CD4-positive, alpha-beta T cell (primary cell): ENCODE data around the gene MYH14. TPM values are rescaled to one million over a fixed set of nuclear protein-coding genes. Genes with fewer than 3 reads are reported as not detected.
"Not testable (repeated sequence)": the region's sequence is repeated elsewhere in the genome, so short reads cannot be mapped to it uniquely, and the experiment has no call there.

Experiments
- ATAC-seq: fragments of 200-7000 bp; cut with Tn5 transposase; one replicate; pipeline ENCODE4 v1.10.0; 2022; ENCODE audit warnings: mild to moderate bottlenecking; ENCODE audit not compliant: poor library complexity
- CTCF ChIA-PET: fragments of 350-600 bp; sonication (Branson Sonifier 250); formaldehyde crosslinking; loops from one replicate; lab custom pipeline; 2021; ENCODE audit warnings: antibody characterized with exemption, inconsistent platforms; lab: Charles Lee
- POLR2A ChIA-PET: fragments of 350-600 bp; sonication (Branson Sonifier 250); formaldehyde crosslinking; loops from one replicate; lab custom pipeline; 2021; ENCODE audit warnings: antibody characterized with exemption, inconsistent platforms; lab: Charles Lee
- DNase-seq, 14 experiments: peaks; one replicate each; pipeline ENCODE4 v3.0.0-alpha.2; 2013 to 2020; ENCODE audit warnings: mixed read lengths in 2 of 14
- H3K27ac ChIP-seq, 2 donors: one replicate each; pipeline versions ENCODE4 v1.5.1 to v1.7.0; 2013; ENCODE audit warnings: low read length in 2 of 2, low read depth in 1 of 2, mild to moderate bottlenecking in 1 of 2
- H3K27me3 ChIP-seq, 2 experiments: 1 replicate in 1 of 2; 2 replicates in 1 of 2; pipeline versions ENCODE4 v1.6.1 to v1.7.0; 2013; ENCODE audit warnings: low read length in 2 of 2, control low read depth in 1 of 2, mild to moderate bottlenecking in 1 of 2, moderate library complexity in 1 of 2; ENCODE audit not compliant: insufficient read depth in 2 of 2, control insufficient read depth in 1 of 2
- H3K36me3 ChIP-seq: one replicate; pipeline ENCODE4 v1.6.1; 2013; ENCODE audit warnings: low read length, control low read depth; ENCODE audit not compliant: insufficient read depth
- H3K4me1 ChIP-seq: one replicate; pipeline ENCODE4 v1.6.1; 2013; ENCODE audit warnings: low read length, control low read depth; ENCODE audit not compliant: insufficient read depth
- H3K4me3 ChIP-seq: one replicate; pipeline ENCODE4 v1.5.1; 2013; ENCODE audit warnings: mild to moderate bottlenecking, low read length, moderate library complexity
- H3K9me3 ChIP-seq, 2 experiments: 1 replicate in 1 of 2; 2 replicates in 1 of 2; pipeline versions ENCODE4 v1.6.1 to v1.7.0; 2013; ENCODE audit warnings: low read length in 2 of 2, mild to moderate bottlenecking in 2 of 2, control low read depth in 1 of 2, moderate library complexity in 1 of 2; ENCODE audit not compliant: control insufficient read depth in 1 of 2, insufficient read depth in 1 of 2
- H3K27ac Mint-ChIP-seq: one replicate; pipeline ENCODE4 v1.8.0; 2020; ENCODE audit warnings: mixed read lengths
- H3K27me3 Mint-ChIP-seq: one replicate; pipeline ENCODE4 v1.8.0; 2021; ENCODE audit warnings: mixed read lengths
- H3K36me3 Mint-ChIP-seq: one replicate; pipeline ENCODE4 v1.8.0; 2021; ENCODE audit warnings: low read depth, mixed read lengths
- H3K4me1 Mint-ChIP-seq: one replicate; pipeline ENCODE4 v1.8.0; 2021; ENCODE audit warnings: low read depth, mixed read lengths
- H3K4me3 Mint-ChIP-seq: one replicate; pipeline ENCODE4 v1.8.0; 2020; ENCODE audit warnings: mild to moderate bottlenecking, mixed read lengths
- H3K9me3 Mint-ChIP-seq: one replicate; pipeline ENCODE4 v1.8.0; 2020; ENCODE audit warnings: mixed read lengths
- intact Hi-C, 2 experiments: fragments of 100-400 bp; cut with DNase I in 1 of 2; cut with micrococcal nuclease in 1 of 2; formaldehyde crosslinking; loops; one replicate each; pipeline versions ENCODE4 v1.15.1 to v1.9.0; 2023 to 2025; cut with DNase I, micrococcal nuclease
- total RNA-seq, 174 experiments: library from RNA in 2 of 174; stranded (reverse) in 2 of 174; gene quantifications; one replicate each; pipeline ENCODE4 v1.2.3 and lab custom pipeline; 2021 to 2026
- TF ChIP-seq, protein P1 (sequence below): fragments of 200-600 bp; IDR thresholded peaks from one replicate; pipeline ENCODE4 v1.8.0; 2022; ENCODE audit warnings: antibody characterized with exemption, mild to moderate bottlenecking

Gene MYH14
- total RNA-seq, 2 experiments from 2014 or later = not detected

DNA sequence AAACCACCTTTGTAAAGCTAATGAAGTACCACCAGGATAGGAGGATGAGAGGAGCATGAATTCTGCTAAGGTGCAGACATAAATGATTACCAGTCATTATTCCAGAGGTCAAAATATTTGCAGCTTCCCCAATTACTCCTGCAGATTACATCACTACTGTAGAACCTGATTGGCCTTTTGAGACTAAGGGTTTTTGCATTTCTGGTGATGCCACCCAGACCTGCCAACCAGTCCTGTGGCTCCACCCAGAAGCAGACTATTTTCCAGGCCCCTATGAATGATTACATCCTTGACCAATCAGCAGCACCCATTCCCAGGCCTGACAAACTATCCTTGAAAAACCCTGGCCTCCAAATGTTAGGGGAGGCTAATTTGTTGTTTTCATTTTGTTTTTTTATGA, 136.9 kb downstream of the MYH14 start:
- H3K27ac ChIP-seq = no peak overlapping the region
- no peak overlapping the region for H3K4me3 Mint-ChIP-seq
- ChIA-PET CTCF (no interaction called here), POLR2A (interaction anchor here (1.1 kb wide), 1 partner anchor 17 kb away, joined by 3 read pairs; no protein-coding TSS in a partner anchor)
- H3K27ac Mint-ChIP-seq = no peak overlapping the region
- peaks cover 0 to 2% of the 10 kb centered on the region in 2 experiments for H3K27me3 ChIP-seq
- intact Hi-C loops = no loop called here
- H3K36me3 ChIP-seq = no peaks in the 10 kb centered on the region
- TF ChIP-seq, protein P1, sequence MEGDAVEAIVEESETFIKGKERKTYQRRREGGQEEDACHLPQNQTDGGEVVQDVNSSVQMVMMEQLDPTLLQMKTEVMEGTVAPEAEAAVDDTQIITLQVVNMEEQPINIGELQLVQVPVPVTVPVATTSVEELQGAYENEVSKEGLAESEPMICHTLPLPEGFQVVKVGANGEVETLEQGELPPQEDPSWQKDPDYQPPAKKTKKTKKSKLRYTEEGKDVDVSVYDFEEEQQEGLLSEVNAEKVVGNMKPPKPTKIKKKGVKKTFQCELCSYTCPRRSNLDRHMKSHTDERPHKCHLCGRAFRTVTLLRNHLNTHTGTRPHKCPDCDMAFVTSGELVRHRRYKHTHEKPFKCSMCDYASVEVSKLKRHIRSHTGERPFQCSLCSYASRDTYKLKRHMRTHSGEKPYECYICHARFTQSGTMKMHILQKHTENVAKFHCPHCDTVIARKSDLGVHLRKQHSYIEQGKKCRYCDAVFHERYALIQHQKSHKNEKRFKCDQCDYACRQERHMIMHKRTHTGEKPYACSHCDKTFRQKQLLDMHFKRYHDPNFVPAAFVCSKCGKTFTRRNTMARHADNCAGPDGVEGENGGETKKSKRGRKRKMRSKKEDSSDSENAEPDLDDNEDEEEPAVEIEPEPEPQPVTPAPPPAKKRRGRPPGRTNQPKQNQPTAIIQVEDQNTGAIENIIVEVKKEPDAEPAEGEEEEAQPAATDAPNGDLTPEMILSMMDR = no peak
- peak in 1 of 14 experiments; percentile 11 for DNase-seq
- no peaks in the 10 kb centered on the region for H3K36me3 Mint-ChIP-seq
- H3K9me3 ChIP-seq = peaks cover 5 to 9% of the 10 kb centered on the region in 2 experiments
- H3K4me1 ChIP-seq = no peaks in the 10 kb centered on the region
- H3K4me1 Mint-ChIP-seq = no peaks in the 10 kb centered on the region
- ATAC-seq = no peak
- H3K4me3 ChIP-seq = no peak overlapping the region
- peaks cover 6% of the 10 kb centered on the region for H3K27me3 Mint-ChIP-seq
- no peaks in the 10 kb centered on the region for H3K9me3 Mint-ChIP-seq

DNA sequence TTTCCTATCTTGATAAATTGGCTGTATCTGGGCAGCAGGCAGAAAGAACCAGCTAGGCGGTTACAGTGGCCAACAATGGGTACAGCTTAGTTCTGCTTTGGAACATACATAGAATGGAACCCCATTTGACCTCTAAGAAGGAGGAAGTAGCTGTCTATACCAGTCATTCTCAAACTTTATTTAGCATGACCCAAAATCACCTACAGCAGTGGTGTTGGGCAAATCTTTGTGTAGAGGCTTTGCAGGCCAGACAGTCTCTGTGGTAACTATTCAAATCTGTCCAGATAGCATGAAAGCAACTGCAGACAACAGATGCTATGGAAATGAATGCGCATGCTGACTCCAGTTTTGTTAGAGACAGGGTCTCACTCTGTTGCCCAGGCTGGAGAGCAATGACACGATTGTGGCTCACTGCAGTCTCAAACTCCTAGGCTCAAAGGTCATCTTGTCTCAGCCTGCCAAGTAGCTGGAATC, 137.7 kb downstream of the MYH14 start:
- Mint-ChIP-seq H3K36me3 (no peaks in the 10 kb centered on the region), H3K4me1 (no peaks in the 10 kb centered on the region), H3K27ac (no peak overlapping the region), H3K9me3 (no peaks in the 10 kb centered on the region), H3K27me3 (no peaks in the 10 kb centered on the region), H3K4me3 (no peak overlapping the region)
- no peak overlapping the region for H3K27ac ChIP-seq
- peaks cover 0 to 2% of the 10 kb centered on the region in 2 experiments for H3K27me3 ChIP-seq
- ATAC-seq = no peak
- peaks cover 5 to 11% of the 10 kb centered on the region in 2 experiments for H3K9me3 ChIP-seq
- H3K4me3 ChIP-seq = no peak overlapping the region
- intact Hi-C loops = no loop called here
- no peaks in the 10 kb centered on the region for H3K36me3 ChIP-seq
- no peaks in the 10 kb centered on the region for H3K4me1 ChIP-seq
- peak in 1 of 14 experiments; percentile 40 for DNase-seq
- TF ChIP-seq, protein P1 = no peak
- POLR2A ChIA-PET = interaction anchor here (1.1 kb wide), 1 partner anchor 16 kb away, joined by 3 read pairs; no protein-coding TSS in a partner anchor
- CTCF ChIA-PET = no interaction called here

DNA sequence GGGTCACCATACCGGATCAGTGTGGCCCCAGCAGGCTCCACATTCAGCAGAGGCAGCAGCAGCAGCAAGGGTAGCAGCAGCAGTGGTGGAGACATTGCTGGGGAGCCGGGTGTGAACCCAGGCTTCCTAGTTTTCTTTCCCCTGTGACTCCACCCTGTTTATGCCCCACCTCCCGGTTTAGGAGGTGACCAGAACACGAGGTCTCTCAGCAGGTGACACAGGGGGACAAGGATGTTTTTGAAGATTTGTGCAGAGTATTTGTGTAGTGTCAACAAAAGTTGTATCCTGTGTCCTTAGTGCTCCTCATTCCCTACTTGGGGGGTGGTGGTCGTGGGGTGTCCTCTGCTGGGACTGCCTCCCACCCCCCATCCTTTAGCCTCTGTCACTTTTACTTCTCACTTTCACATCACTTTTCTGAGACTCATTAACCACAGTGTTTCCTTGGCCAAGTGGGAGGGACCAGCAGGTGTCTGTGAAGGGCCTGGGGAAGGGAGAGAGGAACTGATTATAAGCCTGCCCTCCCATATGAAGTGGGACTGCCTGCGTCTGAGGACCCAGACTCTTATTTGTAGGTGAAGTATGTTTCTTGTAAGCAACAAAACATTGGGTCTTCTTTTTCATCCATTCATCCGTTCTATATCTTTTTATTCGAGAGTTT, 141.4 kb downstream of the MYH14 start:
- ATAC-seq = no peak
- TF ChIP-seq, protein P1 = no peak
- H3K27me3 ChIP-seq = no peaks in the 10 kb centered on the region
- intact Hi-C loops = no loop called here
- Mint-ChIP-seq H3K27ac (no peak overlapping the region), H3K27me3 (no peaks in the 10 kb centered on the region), H3K36me3 (no peaks in the 10 kb centered on the region), H3K4me1 (peaks cover 9% of the 10 kb centered on the region), H3K9me3 (no peaks in the 10 kb centered on the region), H3K4me3 (no peak overlapping the region)
- ChIA-PET POLR2A (no interaction called here), CTCF (no interaction called here)
- H3K27ac ChIP-seq = no peak overlapping the region
- peak overlapping the region; percentile 25 for H3K4me3 ChIP-seq
- no peaks in the 10 kb centered on the region for H3K36me3 ChIP-seq
- peaks cover 5 to 11% of the 10 kb centered on the region in 2 experiments for H3K9me3 ChIP-seq
- H3K4me1 ChIP-seq = peaks cover 5% of the 10 kb centered on the region
- DNase-seq = peak in 1 of 14 experiments; percentile 39

DNA sequence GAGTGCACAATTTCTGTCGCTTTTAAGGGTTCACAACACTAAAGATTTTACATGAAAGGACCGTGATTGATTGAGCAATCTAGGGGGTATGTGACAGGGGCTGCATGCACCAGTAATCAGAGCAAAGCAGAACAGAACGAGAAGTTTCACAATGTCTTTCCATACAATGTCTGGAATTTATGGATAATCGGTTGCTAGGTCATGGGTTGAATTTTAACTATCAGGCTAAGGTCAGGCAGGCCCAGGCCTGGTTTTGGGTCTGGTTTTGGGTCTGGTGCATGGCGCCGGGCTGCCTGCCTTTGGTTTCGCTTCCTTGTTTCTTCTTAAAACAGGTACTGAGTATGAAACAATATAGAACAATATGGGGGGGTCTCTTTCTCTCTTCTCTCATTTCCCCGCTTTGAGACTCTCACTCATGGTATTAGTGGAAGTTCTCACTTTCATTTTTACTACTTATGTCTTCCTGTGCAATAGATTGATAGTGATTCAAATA, 143.7 kb downstream of the MYH14 start:
- H3K36me3 Mint-ChIP-seq, H3K9me3 Mint-ChIP-seq, ATAC-seq, H3K27me3 ChIP-seq, H3K36me3 ChIP-seq, intact Hi-C loops, CTCF ChIA-PET, H3K27ac ChIP-seq, H3K4me1 Mint-ChIP-seq, H3K27me3 Mint-ChIP-seq, H3K4me1 ChIP-seq: not testable (repeated sequence)
- Mint-ChIP-seq H3K4me3 (peak overlapping the region; percentile 36), H3K27ac (peak overlapping the region; percentile 21)
- POLR2A ChIA-PET = interaction anchor here (1.0 kb wide), 1 partner anchor 13 kb away, joined by 3 read pairs; no protein-coding TSS in a partner anchor
- peak in 1 of 14 experiments; percentile 9 for DNase-seq
- Histone ChIP-seq H3K4me3 (peak overlapping the region; percentile 15), H3K9me3 (peaks cover 5 to 11% of the 10 kb centered on the region in 2 experiments)
